AG08395 (cell line): ENCODE data around the gene EPC2.
A peak's percentile ranks its signal among the peaks of the same experiment; 100 is the strongest.
"Not testable (repeated sequence)": the region's sequence is repeated elsewhere in the genome, so short reads cannot be mapped to it uniquely, and the experiment has no call there.

Experiments used
- DNase-seq: peaks from one replicate; pipeline ENCODE4 v3.0.0; 2012; ENCODE audit warnings: mixed read lengths, low spot score

The EPC2 gene

DNA sequence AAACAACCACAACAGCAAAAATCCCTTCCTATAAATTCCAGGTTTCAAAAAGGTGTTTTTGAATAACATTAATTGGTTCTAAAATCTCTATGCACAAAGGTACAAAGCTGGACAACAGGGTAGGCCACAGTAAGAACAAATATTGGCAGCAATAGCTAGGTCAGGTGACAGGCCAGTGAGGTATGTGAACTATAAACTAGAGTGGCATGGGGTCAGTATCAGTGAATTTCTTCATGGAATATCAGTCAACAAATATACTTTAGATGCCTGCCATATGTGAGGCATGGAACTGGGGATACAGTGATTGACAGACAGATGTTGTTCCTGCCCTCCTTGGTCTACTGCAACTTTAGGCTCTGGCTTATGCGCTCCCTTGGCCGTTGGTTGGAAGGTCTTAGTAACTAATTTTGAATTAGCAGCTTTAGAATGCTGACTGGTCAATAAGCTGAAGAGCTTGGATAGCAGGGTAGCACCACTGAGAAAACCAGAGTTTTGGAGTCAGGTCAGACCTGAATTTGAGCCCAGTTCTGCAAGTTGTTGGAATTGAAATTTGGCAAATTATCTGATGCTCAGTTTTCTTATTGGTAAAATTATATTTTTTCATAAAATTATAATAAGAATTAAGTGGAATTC, 2.3 kb upstream of the EPC2 start:
- no peak for DNase-seq

DNA sequence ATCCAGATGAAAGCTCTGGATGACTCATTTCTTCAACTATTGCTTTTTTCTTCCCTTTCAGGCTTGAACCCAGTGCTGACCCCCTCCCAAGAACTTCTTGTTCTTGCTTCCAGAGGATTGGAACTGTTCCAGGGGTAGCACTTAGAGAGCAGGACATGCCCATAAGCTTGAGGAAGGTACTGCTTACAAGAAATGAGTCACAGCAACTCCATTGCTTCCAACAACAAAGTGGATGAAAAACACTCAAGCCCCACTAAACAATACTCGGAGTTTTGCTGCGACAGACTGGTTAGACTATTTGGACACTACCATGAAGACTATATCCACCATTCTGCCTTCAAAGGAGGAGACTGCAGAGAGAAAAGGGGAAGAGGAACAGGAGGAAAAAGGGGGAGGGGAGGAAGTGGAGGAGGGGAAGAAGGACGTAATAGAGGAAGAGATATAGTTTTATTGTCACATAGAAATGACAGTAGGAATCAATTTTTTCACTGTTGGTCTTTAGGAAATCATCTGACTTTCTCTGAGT, 1.6 kb upstream of the EPC2 start:
- no peak for DNase-seq

DNA sequence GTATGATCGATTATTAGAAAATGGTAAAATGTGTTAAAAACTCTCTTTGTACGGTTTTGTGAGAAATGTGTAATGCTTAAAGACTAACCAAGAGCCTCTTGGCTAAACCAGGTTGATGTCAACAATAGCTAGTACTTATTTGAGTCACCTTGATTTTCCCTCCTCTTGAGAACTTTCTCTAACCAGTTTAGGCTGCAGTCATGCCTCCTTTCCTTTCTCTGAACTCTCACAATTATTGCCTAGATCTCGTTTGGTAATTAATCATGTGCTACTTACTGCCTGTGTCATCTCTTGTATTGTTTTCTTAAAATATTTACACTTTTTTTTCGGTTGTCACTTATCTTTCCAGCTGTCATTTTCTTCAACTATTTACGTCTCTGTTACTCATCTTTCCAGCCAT, 1.1 kb upstream of the EPC2 start:
- DNase-seq: no peak

DNA sequence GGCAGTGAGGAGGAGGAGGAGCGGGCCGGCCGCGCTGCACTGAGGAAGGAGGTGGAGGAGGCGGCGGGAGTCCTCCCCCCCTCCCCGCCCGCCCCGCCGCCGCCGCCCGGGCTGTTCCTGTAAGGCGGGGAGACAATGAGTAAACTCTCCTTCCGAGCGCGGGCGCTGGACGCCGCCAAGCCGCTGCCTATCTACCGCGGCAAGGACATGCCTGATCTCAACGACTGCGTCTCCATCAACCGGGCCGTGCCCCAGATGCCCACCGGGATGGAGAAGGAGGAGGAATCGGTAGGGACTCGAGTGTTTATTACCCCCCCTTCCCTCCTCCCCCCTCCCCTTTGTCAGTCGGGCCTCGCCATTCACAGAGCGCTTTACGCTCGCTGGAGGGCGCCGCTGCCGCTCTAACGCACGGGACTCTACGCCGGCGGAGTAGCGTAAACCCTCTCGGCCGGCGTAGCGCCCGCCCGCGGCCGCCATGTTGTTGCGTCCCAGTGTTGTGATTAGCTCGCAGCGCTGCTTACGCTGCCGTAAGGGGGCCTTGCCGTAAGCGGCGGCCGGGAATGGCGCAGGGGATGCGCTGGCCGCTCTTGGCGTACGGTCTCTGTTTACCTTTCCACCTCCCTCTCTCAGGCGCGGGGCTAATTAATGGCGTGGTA, 460 bp downstream of the EPC2 start:
- peak; percentile 87 for DNase-seq

DNA sequence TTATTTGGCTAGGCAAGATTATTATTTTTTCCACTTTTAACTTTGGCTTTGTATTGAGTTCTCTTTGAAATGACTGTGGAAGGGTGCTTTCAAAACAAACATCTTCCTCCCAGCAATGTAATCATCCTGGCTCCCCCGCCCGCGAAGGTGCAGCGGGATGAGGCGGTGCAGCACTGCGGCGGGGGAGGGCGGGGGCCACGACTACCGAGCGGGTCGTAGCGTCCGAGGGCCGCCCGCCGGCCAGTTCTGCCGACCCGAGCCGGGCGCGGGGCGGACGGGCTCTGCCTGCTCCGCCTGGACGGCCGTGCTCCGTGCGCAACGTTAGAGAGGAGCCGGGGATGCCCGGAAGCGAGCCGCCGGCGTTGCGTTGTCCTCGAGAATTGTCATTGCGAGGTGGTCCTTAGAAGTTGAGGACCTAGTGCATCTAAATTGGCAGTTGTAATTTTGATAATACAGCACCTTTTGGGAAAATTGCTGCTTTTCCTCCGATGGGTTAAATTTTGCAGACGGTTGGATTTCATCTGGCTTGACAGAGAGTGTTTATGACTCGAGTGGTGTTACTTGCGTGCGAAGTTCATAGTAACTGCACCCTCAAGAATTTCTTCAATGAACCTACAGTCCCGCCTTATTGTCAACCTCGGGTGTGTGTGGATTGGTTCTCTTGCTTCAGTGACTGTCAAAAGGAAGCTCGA, 1.1 kb downstream of the EPC2 start:
- peak; percentile 82 for DNase-seq

DNA sequence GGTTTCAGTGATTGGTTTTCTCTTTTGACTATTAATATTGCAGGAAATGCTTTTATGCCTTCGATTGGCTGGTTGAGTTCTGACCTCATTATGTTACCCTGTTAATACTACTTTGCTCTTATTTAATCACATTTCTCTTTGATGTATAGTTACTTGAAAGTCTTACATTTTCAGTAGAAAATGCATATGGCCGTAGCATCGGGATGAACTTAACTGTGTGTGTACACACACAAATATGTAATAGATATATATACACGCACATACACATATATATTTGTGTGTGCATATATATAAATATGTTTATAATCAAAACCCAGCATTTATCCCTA, 1.6 kb downstream of the EPC2 start:
- no peak for DNase-seq

DNA sequence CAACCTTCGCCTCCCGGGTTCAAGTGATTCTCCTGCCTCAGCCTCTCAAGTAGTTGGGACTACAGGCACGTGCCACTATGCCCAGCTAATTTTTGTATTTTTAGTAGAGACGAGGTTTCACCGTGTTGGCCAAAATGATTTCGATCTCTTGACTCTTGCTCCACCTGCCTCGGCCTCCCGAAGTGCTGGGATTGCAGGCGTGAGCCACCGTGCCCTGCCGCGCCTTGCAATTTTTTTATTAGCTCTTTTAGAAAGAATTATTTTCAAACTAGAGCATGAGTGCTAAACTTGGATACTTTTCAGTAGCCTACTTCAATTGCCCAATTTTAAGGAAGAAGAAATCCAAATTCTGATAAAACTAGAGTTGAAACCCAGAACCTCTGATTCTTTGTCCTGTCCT, 3.2 kb downstream of the EPC2 start:
- not testable (repeated sequence) for DNase-seq

DNA sequence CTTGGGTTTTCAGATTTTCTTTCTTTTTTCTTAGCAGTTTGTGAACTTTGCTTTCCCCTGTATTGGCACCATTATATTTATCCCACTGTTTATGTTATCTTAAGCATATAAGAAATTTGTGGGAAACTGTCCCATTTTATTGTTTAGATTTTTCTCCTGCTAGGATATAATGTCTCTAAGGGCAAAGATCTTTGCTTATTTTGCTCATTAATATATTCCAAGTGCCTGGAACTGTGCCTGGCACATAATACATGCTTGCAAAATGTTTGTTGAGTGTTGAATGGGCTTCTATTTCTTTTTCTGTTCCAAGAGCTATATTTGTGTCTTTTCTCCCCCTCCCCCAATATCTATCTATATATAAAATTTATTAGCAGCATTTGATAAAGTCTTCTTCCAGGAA, 5.4 kb downstream of the EPC2 start:
- DNase-seq: no peak

DNA sequence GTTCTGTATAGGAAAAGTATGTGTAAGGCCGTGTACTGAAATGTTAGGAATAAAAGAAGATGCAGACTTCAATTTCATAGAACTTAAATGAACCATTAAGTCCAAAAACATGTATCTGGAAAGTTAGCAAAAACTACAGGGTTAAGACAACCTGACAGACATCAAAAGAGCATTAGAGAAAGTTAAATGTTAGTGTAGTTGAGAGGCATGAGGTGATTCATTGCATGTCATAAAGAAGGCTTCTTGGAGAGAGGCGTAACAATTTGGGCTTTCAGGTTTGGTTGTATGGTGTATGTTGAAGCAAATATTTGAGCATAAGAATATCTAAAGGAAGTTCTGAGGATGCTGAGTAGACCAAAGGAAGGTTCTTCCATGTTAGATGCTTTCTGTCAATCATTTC, 6.3 kb downstream of the EPC2 start:
- no peak for DNase-seq

DNA sequence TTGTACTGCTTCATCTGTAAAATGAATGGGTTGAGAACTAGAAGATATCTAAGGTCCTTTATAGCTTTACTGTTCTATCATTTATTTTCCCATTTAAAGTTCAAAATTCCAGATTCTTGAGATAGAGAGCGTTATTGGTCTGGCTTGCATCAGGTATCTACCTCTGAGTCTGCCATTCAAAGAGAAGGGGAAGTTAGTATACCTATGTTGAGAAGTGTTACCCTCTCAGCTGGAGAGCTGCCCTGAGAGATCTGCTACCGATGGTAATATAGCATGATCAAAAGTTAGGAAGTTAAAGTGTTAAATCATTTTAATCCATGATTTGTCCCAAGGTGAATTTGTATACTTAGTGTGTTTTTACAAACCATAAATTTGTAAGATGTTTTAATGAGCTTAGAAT, 7.4 kb downstream of the EPC2 start:
- DNase-seq: no peak

DNA sequence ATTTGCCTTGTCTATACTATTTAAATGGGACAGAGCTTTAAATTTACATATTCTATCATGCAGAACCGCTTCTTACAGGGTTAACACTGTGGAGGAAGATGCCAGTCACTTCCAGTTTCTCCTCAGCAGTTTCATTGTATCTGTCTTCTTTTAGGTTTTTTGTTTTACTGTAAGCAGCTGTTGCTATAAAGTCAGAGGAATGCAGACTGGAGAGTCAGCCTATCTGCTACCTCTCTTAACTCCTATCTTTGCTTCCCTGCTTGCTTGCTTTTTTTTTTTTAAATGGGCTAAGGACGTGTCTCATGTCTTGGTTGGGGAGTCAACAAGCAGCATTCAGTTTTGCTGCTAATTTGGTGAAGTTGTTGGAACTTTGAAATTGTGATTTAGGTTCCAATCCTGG, 8.9 kb downstream of the EPC2 start:
- no peak for DNase-seq

DNA sequence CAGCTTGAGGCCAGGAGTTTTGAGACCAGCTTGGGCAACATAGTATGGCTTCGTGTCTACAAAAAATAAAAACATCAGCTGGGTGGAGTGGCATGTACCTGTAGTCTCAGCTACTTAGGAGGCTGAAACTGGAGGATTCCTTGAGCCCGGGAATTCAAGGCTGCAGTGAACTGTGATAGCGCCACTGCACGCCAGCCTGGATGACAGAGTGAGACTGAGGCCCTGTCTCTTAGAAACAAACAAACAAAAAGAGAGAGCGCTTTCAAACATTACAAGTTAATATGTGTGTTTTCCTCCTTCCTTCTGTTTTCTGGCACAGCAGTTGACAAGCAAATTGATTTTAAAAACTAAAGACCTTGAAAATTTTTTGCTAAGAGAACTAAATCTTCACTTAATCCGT, 9.9 kb downstream of the EPC2 start:
- DNase-seq: no peak

DNA sequence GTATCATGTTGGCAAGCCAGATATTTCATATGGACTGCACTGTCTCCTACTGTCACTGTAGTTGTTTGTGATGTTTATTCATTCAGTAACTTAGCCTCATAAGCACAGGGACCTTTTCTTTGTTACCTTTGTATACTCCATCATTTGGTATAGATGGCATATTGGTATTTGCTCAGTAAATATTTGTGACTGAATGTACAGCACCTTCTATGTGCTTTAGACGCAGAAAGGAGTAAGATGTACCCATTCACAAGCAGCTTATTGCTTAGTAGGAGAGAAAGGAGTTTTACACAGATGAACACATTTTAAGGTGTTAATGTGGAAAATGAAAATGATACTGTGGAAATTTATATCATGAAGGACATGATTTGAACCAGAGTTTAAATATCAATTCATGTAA, 12.0 kb downstream of the EPC2 start:
- DNase-seq: no peak

DNA sequence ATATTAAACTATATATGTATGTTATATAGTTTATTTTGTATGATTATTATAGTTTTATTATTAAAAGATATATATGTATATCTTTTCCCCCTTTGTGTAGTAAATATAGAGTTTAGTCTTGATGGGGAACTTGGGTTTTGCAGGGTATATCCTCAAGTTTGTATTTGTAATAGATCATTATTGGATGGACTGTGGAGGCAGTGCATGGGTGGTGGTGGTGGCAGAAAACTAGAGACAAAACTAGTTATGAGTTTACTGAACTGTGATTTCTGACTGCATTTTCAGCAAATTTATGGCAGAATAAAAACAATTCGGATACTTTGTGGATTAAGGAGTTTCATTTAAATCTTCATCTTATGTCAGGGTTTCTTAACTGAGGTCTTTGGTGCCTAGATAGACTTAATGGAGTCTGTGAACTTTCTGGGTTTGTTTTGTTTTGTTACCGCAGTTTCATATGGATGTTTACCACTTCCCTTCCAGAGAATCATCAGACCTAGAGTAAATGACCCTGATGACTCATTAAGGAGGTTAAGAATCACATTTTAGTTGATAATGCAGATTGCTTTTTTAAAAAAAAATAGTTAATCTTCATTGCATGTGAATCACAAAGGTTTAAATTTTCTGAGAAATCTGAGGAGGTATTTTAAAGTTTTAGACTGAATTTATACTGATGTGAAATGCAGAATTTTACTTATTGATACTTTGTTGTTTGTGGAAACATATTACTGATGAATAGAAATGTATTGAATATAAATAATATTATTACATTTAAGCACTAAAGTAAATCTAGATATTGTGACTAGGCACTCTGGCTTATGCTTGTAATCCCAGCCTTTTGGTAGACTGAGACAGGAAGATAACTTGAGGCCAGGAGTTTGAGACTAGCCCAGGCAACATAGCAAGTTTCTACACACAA, 14.5 kb downstream of the EPC2 start:
- DNase-seq: peak; percentile 38

DNA sequence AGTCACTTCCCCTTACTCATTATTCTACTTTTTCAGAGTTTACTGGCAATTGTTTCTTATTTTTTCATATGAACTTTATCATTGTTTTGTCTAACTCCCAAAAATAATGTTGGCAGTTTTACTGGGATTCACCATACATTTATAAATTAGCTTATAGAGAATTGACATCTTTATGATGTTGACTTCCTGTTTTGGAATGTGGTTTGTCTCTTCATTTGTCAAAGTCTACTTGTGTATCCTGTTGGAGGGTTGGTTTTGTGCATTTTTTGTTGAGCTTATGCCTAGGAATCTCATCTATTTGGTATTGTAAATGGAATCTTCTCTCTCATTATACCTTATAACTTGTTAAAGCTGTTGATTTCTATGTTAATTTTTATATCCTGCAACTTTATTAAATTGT, 16.4 kb downstream of the EPC2 start:
- DNase-seq: peak; percentile 29

DNA sequence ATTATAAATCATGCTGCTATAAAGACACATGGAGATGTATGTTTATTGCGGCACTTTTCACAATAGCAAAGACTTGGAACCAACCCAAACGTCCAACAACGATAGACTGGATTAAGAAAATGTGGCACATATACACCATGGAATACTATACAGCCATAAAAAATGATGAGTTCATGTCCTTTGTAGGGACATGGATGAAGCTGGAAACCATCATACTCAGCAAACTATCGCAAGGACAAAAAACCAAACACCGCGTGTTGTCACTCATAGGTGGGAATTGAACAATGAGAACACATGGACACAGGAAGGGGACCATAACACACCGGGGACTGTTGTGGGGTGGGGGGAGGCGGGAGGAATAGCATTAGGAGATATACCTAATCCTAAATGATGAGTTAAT, 17.8 kb downstream of the EPC2 start:
- not testable (repeated sequence) for DNase-seq

DNA sequence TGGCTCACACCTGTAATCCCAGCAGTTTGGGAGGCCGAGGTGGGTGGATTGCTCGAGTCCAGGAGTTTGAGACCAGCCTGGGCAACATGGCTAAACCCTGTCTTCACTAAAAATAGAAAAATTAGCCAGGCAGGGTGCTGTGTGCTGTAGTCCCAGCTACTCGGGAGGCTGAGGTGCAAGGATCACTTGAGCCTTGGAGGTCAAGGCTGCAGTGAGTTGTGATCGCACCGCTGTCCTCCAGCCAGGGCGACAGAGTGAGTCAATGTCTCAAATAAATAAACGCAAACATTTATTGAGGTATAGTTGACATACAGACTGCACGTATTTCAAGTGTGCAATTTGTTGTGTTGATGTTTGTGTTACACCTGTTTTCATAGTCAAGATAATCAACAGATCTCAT, 19.7 kb downstream of the EPC2 start:
- DNase-seq: no peak

DNA sequence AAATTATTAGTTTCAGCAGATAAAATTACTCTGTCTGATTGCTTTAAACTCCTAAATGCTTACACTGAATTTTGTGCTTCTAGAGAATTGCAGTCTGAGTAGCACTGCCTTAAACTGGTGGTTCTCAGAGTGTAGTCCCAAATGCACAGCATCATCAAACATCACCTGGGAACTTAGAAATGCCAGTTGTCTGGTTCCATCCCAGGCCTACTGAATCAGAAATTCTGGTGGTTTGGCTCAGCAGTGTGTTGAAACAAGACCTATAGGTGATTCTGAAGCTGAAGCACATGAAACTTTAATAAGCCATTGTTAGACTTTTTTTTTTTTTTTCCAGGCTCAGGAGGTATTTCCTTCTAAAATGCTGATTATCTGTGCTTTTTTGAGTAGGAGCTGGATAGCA, 22.0 kb downstream of the EPC2 start:
- DNase-seq: no peak

DNA sequence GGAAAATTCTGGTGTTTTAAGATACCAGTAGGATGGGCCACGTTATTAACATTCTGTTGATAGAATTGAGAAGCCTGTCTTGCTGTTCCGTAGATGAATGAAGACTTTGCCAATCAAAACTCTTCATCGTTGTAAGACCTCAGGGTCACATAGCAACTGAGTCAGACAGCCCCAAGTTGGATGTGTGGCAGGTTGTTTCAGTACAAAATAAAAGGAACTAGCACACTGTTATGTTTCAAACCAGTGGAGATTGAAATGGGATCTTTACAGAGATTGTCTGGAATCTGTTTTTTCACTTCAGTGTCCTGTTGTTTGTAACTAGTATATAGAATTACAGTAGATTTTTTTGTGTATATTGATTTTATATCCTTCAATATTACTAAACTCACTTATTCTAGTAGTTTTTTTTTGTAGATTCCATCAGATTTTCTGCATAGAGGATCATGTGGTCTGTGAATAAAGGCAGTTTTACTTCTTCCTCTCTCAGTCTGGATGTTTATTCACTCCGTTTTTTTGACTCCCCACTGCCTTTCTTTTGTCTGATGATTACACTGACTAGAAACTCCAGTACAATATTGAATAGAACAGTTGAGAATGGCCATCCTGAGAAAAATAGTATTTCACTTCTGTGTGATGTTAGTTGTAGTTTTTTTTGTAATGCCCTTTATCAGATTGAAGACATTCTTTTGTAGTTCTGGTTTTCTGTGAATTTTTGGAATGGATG, 22.7 kb downstream of the EPC2 start:
- DNase-seq: no peak

DNA sequence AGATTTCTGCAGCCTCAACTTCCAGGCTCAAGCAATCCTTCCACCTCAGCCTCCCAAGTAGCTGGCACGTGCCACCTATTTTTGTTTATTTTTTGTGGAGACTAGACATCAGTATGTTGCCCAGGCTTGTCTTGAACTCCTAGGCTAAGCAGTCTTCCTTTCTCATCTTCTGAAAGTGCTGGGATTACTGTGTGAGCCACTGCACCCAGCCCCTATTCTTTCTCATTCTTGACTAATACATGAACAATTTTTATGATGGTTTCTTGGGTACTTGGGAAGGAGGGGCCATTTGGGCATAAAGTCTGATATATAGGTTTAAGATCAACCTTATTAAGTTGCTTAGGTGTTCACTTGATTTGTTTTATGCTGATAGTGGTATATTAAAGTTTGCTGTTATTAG, 26.2 kb downstream of the EPC2 start:
- DNase-seq: no peak

DNA sequence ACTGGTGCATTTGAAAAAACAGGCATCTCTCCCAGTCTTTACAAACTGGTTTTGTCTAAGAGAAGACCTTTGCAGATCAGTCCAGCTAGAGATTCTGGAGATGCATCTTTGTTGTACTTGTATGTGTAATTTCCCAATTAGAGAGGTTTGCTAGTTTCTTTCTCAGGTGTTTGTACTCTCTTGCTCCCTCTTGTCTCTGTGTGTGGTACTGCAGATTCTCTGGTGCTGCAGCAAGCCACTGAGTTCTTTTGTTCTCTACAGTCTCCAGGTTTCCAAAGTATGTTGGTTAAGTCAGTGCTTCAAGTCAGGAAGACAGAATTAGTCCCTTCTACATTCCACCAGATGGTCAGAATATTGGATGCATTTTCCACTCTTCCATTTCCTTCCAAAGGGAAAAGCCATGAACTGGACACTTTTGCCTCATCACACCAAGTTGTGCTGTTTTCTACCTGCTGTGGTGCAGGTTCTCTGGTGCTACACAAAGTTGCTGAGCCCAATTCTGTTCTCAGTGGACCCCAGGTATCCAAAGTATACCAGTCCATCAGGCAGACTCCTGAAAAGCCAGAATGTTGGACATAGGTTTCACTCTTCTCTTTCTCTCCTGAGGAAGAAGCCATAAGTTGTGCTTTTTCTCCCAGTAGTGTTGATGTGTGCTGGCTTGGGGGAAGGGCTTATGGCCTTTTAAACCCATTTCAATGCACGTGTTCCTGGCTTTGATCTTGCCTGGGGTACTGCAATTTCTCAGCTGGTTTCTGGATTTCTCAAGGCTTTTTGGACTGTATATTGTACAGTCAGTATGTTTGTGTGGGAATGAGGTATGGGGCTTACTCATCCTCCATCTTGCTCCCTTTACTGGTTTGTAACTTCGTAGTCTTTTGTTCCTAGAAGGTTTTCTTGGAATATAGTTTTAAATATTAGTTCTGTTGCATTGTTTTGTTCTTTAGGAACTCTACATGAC, 29.8 kb downstream of the EPC2 start:
- DNase-seq: no peak
